ACC112 (cell line): ENCODE data around the gene BBLN.

ENCODE experiments used
- H2AFZ ChIP-seq: fragments of 200-600 bp; sonication (generic); one replicate; pipeline ENCODE4 v1.6.0; 2017; ENCODE audit warnings: antibody characterized with exemption, low read length; ENCODE audit not compliant: unreplicated experiment
- H3K27ac ChIP-seq: fragments of 200-600 bp; sonication (generic); 2 replicates; pipeline ENCODE4 v1.5.1; 2014; ENCODE audit warnings: low read depth, mild to moderate bottlenecking, antibody characterized with exemption, low read length, moderate library complexity
- H3K27me3 ChIP-seq: fragments of 200-600 bp; sonication (generic); 2 replicates; pipeline ENCODE4 v1.6.1; 2014; ENCODE audit warnings: mild to moderate bottlenecking, antibody characterized with exemption, low read length, moderate library complexity, mixed read lengths; ENCODE audit not compliant: insufficient read depth
- H3K36me3 ChIP-seq: fragments of 200-600 bp; sonication (generic); 2 replicates; pipeline ENCODE4 v1.6.1; 2016; ENCODE audit warnings: mild to moderate bottlenecking, antibody characterized with exemption, low read length, moderate library complexity, mixed read lengths; ENCODE audit not compliant: insufficient read depth
- H3K4me1 ChIP-seq: fragments of 200-600 bp; sonication (generic); one replicate; pipeline ENCODE4 v1.6.1; 2016; ENCODE audit warnings: low read length, mixed read lengths; ENCODE audit not compliant: insufficient read depth, unreplicated experiment, control insufficient read depth
- H3K4me3 ChIP-seq: fragments of 200-600 bp; sonication (generic); 2 replicates; pipeline ENCODE4 v1.5.1; 2014; ENCODE audit warnings: mild to moderate bottlenecking, low read depth, low read length
- H3K79me2 ChIP-seq: fragments of 200-600 bp; sonication (generic); one replicate; pipeline ENCODE4 v1.6.0; 2016; ENCODE audit warnings: low read length; ENCODE audit not compliant: control insufficient read depth, unreplicated experiment, insufficient read depth

Gene BBLN

GRCh38 chr9:128146591-128147120, 13.4 kb upstream of the BBLN start:
- Histone ChIP-seq H2AFZ (no peak overlapping the region), H3K4me1 (no peaks in the 10 kb centered on the region), H3K36me3 (no peaks in the 10 kb centered on the region), H3K4me3 (no peak overlapping the region), H3K27me3 (no peaks in the 10 kb centered on the region), H3K27ac (no peak overlapping the region), H3K79me2 (no peaks in the 10 kb centered on the region)

GRCh38 chr9:128148509-128149000, 11.5 kb upstream of the BBLN start:
- Histone ChIP-seq H3K4me3 (no peak overlapping the region), H3K4me1 (no peaks in the 10 kb centered on the region), H3K36me3 (no peaks in the 10 kb centered on the region), H3K79me2 (no peaks in the 10 kb centered on the region), H3K27me3 (no peaks in the 10 kb centered on the region), H2AFZ (no peak overlapping the region), H3K27ac (no peak overlapping the region)

- Histone ChIP-seq H3K36me3 (no peaks in the 10 kb centered on the region), H3K27ac (no peak within 1 kb of the TSS), H3K79me2 (no peaks in the 10 kb centered on the region), H3K4me1 (no peaks in the 10 kb centered on the region), H3K4me3 (no peak within 1 kb of the TSS), H2AFZ (no peak within 1 kb of the TSS), H3K27me3 (no peaks in the 10 kb centered on the region)
Observed at GRCh38 chr9:128149001-128149701, 10.9 kb upstream of the BBLN start, which contains the start of gene LCN2. LCN2 (plus strand) TSS chr9:128149453; CDS start chr9:128149526, 73 bp downstream.

GRCh38 chr9:128149951-128150593, 10.0 kb upstream of the BBLN start:
- no peaks in the 10 kb centered on the region for H3K36me3 ChIP-seq
- no peak overlapping the region for H2AFZ ChIP-seq
- H3K4me1 ChIP-seq, result no peaks in the 10 kb centered on the region
- H3K79me2 ChIP-seq, result no peaks in the 10 kb centered on the region
- H3K27ac ChIP-seq, result no peak overlapping the region
- no peaks in the 10 kb centered on the region for H3K27me3 ChIP-seq
- H3K4me3 ChIP-seq, result no peak overlapping the region

- no peaks in the 10 kb centered on the region for H3K36me3 ChIP-seq
- no peaks in the 10 kb centered on the region for H3K4me1 ChIP-seq
- H3K79me2 ChIP-seq, result no peaks in the 10 kb centered on the region
- no peak overlapping the region for H3K27ac ChIP-seq
- H3K4me3 ChIP-seq, result no peak overlapping the region
- H3K27me3 ChIP-seq, result no peaks in the 10 kb centered on the region
- H2AFZ ChIP-seq, result no peak overlapping the region
Observed at GRCh38 chr9:128150594-128151308, 9.3 kb upstream of the BBLN start.

- Histone ChIP-seq H3K27me3 (no peaks in the 10 kb centered on the region), H3K27ac (no peak overlapping the region), H3K4me3 (no peak overlapping the region), H2AFZ (no peak overlapping the region), H3K4me1 (no peaks in the 10 kb centered on the region), H3K36me3 (no peaks in the 10 kb centered on the region), H3K79me2 (no peaks in the 10 kb centered on the region)
Observed at GRCh38 chr9:128151309-128152132, 8.5 kb upstream of the BBLN start.

- Histone ChIP-seq H3K79me2 (no peaks in the 10 kb centered on the region), H2AFZ (no peak overlapping the region), H3K4me1 (no peaks in the 10 kb centered on the region), H3K27me3 (no peaks in the 10 kb centered on the region), H3K36me3 (no peaks in the 10 kb centered on the region), H3K27ac (no peak overlapping the region), H3K4me3 (no peak overlapping the region)
Observed at GRCh38 chr9:128152133-128153059, 7.7 kb upstream of the BBLN start.

- Histone ChIP-seq H2AFZ (no peak overlapping the region), H3K4me3 (no peak overlapping the region), H3K36me3 (no peaks in the 10 kb centered on the region), H3K27ac (no peak overlapping the region), H3K27me3 (no peaks in the 10 kb centered on the region), H3K79me2 (no peaks in the 10 kb centered on the region), H3K4me1 (no peaks in the 10 kb centered on the region)
Observed at GRCh38 chr9:128153060-128153946, 6.8 kb upstream of the BBLN start.
